HCT116 (cell line): ENCODE measurements around the gene HSH2D. TPM values are rescaled to one million over a fixed set of nuclear protein-coding genes. Genes with fewer than 3 reads are reported as not detected.

ENCODE experiments used
- CBX3 ChIP-seq: IDR thresholded peaks from 2 replicates; pipeline ENCODE4 v1.6.1; 2012; ENCODE audit warnings: low read depth
- CEBPB ChIP-seq: IDR thresholded peaks from 2 replicates; pipeline ENCODE4 v1.6.1; 2012; ENCODE audit warnings: low read depth
- EGR1 ChIP-seq: IDR thresholded peaks from 2 replicates; pipeline ENCODE4 v1.6.1; 2012; ENCODE audit warnings: low read depth
- FOSL1 ChIP-seq: IDR thresholded peaks from 2 replicates; pipeline ENCODE4 v1.6.1; 2012; ENCODE audit warnings: low read depth
- JUND ChIP-seq: IDR thresholded peaks from 2 replicates; pipeline ENCODE4 v1.6.1; 2012
- SP1 ChIP-seq: IDR thresholded peaks from 2 replicates; pipeline ENCODE4 v1.6.1; 2012; ENCODE audit warnings: low read depth
- YY1 ChIP-seq: IDR thresholded peaks from 2 replicates; pipeline ENCODE4 v1.6.1; 2011; ENCODE audit warnings: low read length, low read depth, moderate library complexity, mild to moderate bottlenecking; ENCODE audit not compliant: insufficient replicate concordance; ENCODE audit errors: extremely low read depth
- ZFX ChIP-seq: fragments of 450-650 bp; IDR thresholded peaks from 2 replicates; pipeline ENCODE4 v1.6.1; 2017
- total RNA-seq: library from RNA; stranded (reverse); gene quantifications from one replicate; pipeline ENCODE4 v1.2.1, GENCODE V29; 2021; ENCODE audit not compliant: unreplicated experiment
- TF ChIP-seq, protein P1 (sequence below), 3 experiments: fragments of 200-600 bp in 1 of 3; sonication (generic) in 1 of 3; IDR thresholded peaks in 2 of 3; conservative IDR thresholded peaks in 1 of 3; 2 replicates each; pipeline ENCODE4 v1.5.1; 2012 to 2017; ENCODE audit warnings: low read depth in 2 of 3, low read length in 2 of 3, antibody characterized with exemption in 1 of 3, borderline replicate concordance in 1 of 3, control low read depth in 1 of 3, mild to moderate bottlenecking in 1 of 3, mixed read lengths in 1 of 3, mixed run types in 1 of 3, moderate library complexity in 1 of 3; ENCODE audit not compliant: insufficient read depth in 1 of 3
- TF ChIP-seq, protein P2 (sequence below): IDR thresholded peaks from 2 replicates; pipeline ENCODE4 v1.6.1; 2012; ENCODE audit warnings: low read depth
- TF ChIP-seq, protein P3 (sequence below): IDR thresholded peaks from 2 replicates; pipeline ENCODE4 v1.6.1; 2012

Gene HSH2D
- total RNA-seq, 1 experiment from 2014 or later, result 21.4 TPM

DNA sequence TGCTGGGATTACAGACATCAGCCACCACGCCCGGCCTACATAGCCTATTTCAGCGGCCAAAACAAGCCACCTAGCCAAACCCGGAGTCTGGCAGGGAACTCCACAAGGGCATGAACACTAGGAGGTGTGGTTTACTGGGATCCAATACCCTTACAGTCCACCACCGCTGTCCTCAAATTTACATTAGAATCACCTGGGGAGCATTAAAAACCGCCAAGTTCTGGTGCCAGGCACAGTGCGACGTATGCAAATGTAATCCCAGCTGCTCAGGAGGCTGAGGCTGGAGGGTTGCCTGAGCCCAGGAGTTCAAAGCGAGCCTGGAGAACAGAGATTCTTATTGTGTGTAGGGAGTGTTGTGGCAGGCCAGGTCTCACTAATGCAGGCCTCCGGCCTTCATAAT is 50.0 kb downstream of the HSH2D start (continued):
- TF ChIP-seq, protein P1, sequence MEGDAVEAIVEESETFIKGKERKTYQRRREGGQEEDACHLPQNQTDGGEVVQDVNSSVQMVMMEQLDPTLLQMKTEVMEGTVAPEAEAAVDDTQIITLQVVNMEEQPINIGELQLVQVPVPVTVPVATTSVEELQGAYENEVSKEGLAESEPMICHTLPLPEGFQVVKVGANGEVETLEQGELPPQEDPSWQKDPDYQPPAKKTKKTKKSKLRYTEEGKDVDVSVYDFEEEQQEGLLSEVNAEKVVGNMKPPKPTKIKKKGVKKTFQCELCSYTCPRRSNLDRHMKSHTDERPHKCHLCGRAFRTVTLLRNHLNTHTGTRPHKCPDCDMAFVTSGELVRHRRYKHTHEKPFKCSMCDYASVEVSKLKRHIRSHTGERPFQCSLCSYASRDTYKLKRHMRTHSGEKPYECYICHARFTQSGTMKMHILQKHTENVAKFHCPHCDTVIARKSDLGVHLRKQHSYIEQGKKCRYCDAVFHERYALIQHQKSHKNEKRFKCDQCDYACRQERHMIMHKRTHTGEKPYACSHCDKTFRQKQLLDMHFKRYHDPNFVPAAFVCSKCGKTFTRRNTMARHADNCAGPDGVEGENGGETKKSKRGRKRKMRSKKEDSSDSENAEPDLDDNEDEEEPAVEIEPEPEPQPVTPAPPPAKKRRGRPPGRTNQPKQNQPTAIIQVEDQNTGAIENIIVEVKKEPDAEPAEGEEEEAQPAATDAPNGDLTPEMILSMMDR (IDR thresholded peaks at IDR 0.05 in 2 of 3, conservative IDR thresholded peaks at IDR 0.05 in 1 of 3; ENCODE audit: borderline replicate concordance in 1 of 3, insufficient read depth in 1 of 3, low read depth in 2 of 3, low read length in 2 of 3), result no peak
- TF ChIP-seq FOSL1 (no peak), YY1 (no peak), ZFX (no peak), SP1 (no peak), JUND (no peak), CEBPB (no peak), CBX3 (no peak), EGR1 (no peak)
- TF ChIP-seq, protein P2, sequence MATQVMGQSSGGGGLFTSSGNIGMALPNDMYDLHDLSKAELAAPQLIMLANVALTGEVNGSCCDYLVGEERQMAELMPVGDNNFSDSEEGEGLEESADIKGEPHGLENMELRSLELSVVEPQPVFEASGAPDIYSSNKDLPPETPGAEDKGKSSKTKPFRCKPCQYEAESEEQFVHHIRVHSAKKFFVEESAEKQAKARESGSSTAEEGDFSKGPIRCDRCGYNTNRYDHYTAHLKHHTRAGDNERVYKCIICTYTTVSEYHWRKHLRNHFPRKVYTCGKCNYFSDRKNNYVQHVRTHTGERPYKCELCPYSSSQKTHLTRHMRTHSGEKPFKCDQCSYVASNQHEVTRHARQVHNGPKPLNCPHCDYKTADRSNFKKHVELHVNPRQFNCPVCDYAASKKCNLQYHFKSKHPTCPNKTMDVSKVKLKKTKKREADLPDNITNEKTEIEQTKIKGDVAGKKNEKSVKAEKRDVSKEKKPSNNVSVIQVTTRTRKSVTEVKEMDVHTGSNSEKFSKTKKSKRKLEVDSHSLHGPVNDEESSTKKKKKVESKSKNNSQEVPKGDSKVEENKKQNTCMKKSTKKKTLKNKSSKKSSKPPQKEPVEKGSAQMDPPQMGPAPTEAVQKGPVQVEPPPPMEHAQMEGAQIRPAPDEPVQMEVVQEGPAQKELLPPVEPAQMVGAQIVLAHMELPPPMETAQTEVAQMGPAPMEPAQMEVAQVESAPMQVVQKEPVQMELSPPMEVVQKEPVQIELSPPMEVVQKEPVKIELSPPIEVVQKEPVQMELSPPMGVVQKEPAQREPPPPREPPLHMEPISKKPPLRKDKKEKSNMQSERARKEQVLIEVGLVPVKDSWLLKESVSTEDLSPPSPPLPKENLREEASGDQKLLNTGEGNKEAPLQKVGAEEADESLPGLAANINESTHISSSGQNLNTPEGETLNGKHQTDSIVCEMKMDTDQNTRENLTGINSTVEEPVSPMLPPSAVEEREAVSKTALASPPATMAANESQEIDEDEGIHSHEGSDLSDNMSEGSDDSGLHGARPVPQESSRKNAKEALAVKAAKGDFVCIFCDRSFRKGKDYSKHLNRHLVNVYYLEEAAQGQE, result no peak
- TF ChIP-seq, protein P3, sequence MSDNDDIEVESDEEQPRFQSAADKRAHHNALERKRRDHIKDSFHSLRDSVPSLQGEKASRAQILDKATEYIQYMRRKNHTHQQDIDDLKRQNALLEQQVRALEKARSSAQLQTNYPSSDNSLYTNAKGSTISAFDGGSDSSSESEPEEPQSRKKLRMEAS, result no peak
